Right lobe of liver (tissue), 4 donors: ENCODE results near the gene SMIM35.

ENCODE experiments used
- POLR2A ChIP-seq: fragments of 450-650 bp; IDR thresholded peaks from one replicate; pipeline ENCODE4 v1.6.1; 2017; ENCODE audit warnings: antibody characterized with exemption, mild to moderate bottlenecking
- TF ChIP-seq, protein P1 (sequence below), 4 donors: fragments of 200-600 bp in 3 of 4; fragments of 450-650 bp in 1 of 4; IDR thresholded peaks; one replicate each; pipeline versions ENCODE4 v1.5.1 to v1.8.0; 2016 to 2022; ENCODE audit warnings: antibody characterized with exemption in 4 of 4, mild to moderate bottlenecking in 2 of 4
- donor health status: DM: no; HTN: no; CAD: no.
- donor health status: DM: no; HTN: no; CAD: no.
- donor health status: DM: no; HTN: yes; CAD: no.

DNA sequence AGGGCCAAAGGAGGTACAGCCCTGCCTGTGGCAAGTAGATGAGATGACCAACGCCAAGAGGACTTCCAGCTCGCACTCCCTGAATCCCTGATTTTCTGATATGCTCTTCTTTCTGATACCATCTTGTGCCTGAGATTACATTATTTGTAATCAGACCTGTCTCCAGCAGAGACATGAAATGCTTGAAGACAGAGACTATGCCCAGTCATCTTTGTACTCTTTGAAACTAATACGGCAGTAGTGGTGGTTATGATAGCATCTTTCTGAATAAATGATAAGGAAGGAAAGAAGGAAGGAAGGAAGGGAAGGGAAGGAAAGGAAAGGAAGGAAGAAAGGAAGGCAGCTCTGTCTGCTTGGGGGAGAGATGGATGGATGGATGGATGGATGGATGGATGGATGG, 72.7 kb downstream of the SMIM35 start:
- no peak for TF ChIP-seq POLR2A
- TF ChIP-seq, protein P1, sequence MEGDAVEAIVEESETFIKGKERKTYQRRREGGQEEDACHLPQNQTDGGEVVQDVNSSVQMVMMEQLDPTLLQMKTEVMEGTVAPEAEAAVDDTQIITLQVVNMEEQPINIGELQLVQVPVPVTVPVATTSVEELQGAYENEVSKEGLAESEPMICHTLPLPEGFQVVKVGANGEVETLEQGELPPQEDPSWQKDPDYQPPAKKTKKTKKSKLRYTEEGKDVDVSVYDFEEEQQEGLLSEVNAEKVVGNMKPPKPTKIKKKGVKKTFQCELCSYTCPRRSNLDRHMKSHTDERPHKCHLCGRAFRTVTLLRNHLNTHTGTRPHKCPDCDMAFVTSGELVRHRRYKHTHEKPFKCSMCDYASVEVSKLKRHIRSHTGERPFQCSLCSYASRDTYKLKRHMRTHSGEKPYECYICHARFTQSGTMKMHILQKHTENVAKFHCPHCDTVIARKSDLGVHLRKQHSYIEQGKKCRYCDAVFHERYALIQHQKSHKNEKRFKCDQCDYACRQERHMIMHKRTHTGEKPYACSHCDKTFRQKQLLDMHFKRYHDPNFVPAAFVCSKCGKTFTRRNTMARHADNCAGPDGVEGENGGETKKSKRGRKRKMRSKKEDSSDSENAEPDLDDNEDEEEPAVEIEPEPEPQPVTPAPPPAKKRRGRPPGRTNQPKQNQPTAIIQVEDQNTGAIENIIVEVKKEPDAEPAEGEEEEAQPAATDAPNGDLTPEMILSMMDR (IDR thresholded peaks at IDR 0.05), result no peak
